GM20431 (cell line): ENCODE data around the gene FCN1.
"Not testable (repeated sequence)": the region's sequence is repeated elsewhere in the genome, so short reads cannot be mapped to it uniquely, and the experiment has no call there.

ENCODE experiments used
- in situ Hi-C: fragments of 300-500 bp; cut with MseI, MboI; formaldehyde crosslinking; loops from one replicate; pipeline ENCODE4 v1.15.0; 2020; ENCODE audit warnings: low sequenced_read_pairs; ENCODE audit not compliant: unreplicated experiment

FCN1 gene

DNA sequence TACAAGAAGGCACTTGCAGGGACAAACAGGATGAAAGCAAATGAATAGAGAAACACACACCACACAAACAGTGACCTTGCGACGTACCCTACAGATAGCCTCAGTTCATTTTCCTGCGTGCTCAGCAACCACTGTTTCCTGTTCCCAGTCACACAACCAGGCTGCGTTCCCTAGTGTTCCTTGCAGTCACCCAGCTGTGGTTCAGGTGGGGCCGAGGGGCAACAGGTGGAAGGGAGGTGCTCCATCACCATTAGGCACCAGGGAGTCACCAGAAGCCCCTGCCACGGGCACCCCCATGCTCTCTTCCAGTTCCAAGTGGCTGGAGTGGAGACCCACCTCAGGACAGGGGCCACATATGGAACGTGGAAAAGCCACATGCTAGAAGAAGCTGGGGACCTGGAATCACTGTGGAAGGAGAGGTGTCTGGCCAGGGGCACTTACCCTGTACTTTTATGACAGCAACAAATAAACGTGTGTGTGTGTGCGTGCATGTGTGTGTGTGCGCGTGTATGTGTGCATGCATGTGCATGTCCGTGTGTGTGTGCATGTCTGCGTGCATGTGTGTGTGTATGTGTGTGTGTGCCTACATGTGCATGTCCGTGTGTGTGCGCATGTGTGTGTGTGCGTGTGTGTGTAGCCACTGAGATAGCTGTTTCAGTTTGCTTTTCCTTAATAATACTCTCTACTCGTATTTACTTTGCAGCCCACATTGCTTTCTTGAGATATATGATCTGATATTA, 55.9 kb downstream of the FCN1 start:
- in situ Hi-C loops, result no loop called here

DNA sequence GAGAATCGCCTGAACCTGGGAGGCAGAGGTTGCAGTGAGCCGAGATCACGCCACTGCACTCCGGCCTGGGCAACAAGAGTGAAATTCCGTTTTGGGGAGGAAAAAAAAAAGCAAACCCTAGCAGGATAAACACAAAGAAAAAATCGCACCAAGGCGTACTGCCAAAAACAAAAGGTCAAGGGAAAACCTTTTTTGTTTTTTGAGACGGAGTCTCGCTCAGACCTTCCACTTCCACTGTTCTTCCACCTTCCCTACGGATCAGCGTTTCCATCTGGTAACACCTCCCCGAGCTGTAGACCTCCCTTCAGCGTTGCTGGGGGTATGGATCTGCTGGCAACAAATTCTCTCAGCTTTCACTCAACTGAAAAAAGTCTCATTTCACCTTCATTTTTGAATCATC, 57.2 kb downstream of the FCN1 start:
- in situ Hi-C loops, result no loop called here

DNA sequence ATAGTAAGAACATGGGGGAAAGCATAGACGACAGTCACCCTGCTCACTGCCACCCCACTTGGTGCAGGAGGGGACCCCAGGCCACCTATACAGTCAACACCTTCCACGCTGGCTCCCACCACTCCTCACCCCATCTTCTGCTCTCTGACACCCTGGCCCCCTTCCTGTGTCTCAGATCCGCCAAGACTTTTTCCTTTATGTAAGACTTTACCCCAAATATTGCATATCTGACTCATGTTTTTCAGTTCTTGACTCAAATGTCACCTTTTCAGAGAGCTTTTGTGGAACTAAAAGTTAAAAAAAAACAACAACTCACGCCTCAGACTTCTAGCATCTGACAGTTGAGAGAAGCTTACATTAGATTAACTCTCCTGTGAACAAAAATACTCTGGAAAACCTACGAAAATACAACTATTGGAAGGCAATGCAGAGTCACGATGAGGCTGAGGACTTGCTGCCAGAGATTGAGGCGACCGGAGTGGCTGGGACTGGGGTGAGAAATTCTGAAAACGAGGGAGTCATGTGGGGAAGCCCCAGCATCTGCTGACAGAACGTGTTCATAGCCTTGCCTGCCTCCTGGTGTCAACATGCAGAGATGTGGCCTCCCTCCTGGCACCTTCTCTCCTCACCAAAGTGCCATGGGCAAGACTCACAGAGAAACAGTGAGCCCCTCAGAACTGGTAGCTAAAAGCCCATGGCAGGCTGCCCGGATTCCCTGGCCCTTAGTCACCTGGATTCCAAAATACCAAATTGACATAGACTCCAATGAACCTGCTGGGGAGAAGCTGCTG, 59.5 kb downstream of the FCN1 start:
- in situ Hi-C loops, result no loop called here

DNA sequence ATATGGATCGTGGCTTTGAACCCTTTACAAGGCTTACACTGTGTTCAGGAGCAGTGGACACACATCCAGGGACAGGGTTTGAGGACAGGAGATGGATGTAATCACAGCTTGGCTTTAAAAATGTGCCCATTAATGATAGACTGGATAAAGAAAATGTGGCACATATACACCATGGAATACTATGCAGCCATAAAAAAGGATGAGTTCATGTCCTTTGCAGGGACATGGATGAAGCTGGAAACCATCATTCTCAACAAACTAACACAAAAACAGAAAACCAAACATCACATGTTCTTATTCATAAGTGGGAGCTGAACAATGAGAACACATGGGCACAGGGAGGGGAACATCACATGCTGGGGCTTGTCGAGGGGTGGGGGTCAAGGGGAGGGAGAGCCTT, 60.3 kb downstream of the FCN1 start:
- in situ Hi-C loops, result not testable (repeated sequence)

DNA sequence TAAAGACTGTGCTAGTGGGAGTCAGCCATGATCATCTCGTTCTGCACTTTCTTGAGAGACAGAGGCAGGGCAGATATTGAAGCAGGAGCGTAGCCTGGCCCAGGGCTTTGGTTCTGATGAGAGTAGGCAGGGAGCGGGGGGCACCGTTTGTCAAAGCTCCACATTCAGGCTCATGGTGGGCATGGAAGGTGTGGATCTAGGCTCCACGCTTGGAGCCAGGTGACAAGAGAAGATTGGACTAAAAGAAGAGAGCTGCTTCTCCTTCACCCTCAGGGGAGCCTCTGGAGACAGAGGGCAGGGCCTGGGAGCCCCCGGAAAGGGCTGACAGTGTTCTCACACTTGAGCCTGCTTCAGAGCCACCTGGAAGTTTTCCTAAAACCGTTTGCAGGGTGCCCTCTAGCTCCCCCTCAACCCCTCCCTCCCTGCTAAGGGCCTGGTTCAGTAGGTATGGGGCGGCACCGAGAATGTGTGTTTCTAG, 61.8 kb downstream of the FCN1 start:
- in situ Hi-C loops, result no loop called here
